Stimulated activated CD8-positive, alpha-beta memory T cell treated with anti-CD3 and anti-CD28 coated beads, Interleukin-12 subunit alpha, Interleukin-12 subunit beta, amount 100 ng/mL, for 24 hours (primary cell): Measurements from ENCODE around the gene SFMBT1.

Source experiments
- DNase-seq: peaks from one replicate; pipeline ENCODE4 v3.0.0-alpha.2; 2020; ENCODE audit errors: extremely low read depth

The SFMBT1 gene

GRCh38 chr3:53045518-53046170 is at the start of gene SFMBT1:
SFMBT1 (minus strand) TSS chr3:53046073; CDS start chr3:52969128, 76,945 bp downstream.
- DNase-seq, result peak; percentile 46

GRCh38 chr3:53092942-53093341 is 47.1 kb upstream of the SFMBT1 start:
- DNase-seq, result no peak

- DNase-seq, result no peak
Observed at GRCh38 chr3:53092216-53092615, 46.3 kb upstream of the SFMBT1 start.

GRCh38 chr3:53091011-53091410 is 45.1 kb upstream of the SFMBT1 start:
- DNase-seq, result no peak

- no peak for DNase-seq
Observed at GRCh38 chr3:53089511-53089910, 43.6 kb upstream of the SFMBT1 start.

- no peak for DNase-seq
Observed at GRCh38 chr3:53085476-53085875, 39.6 kb upstream of the SFMBT1 start.

GRCh38 chr3:53084310-53085001 is 38.6 kb upstream of the SFMBT1 start:
- no peak for DNase-seq

GRCh38 chr3:53083949-53084309 is 38.1 kb upstream of the SFMBT1 start:
- no peak for DNase-seq

- no peak for DNase-seq
Observed at GRCh38 chr3:53083521-53083920, 37.6 kb upstream of the SFMBT1 start.

- DNase-seq, result no peak
Observed at GRCh38 chr3:53082736-53083135, 36.9 kb upstream of the SFMBT1 start.

- DNase-seq, result no peak
Observed at GRCh38 chr3:53081318-53081717, 35.4 kb upstream of the SFMBT1 start.

GRCh38 chr3:53080612-53081205 is 34.8 kb upstream of the SFMBT1 start:
- no peak for DNase-seq

GRCh38 chr3:53079791-53080555 is 34.1 kb upstream of the SFMBT1 start:
- no peak for DNase-seq

GRCh38 chr3:53079147-53079546 is 33.3 kb upstream of the SFMBT1 start:
- no peak for DNase-seq

GRCh38 chr3:53078656-53079055 is 32.8 kb upstream of the SFMBT1 start:
- DNase-seq, result no peak

- no peak for DNase-seq
Observed at GRCh38 chr3:53077476-53078220, 31.8 kb upstream of the SFMBT1 start.

GRCh38 chr3:53075743-53076140 is 29.9 kb upstream of the SFMBT1 start:
- no peak for DNase-seq

- no peak for DNase-seq
Observed at GRCh38 chr3:53074761-53075742, 29.2 kb upstream of the SFMBT1 start.

- DNase-seq, result no peak
Observed at GRCh38 chr3:53074366-53074696, 28.5 kb upstream of the SFMBT1 start.

- no peak for DNase-seq
Observed at GRCh38 chr3:53073553-53074365, 27.9 kb upstream of the SFMBT1 start.
